NCI-H748 treated with DMSO at 0.1 percent for 48 hours (cell line): ENCODE results near the gene UBE4B.

Experiments
- DNase-seq: peaks from one replicate; lab custom pipeline; 2025; lab: John Stamatoyannopoulos, UW

UBE4B gene

GRCh38 chr1:10042746-10043145, 10.0 kb downstream of the UBE4B start:
- no peak for DNase-seq

- DNase-seq = no peak
Measured at GRCh38 chr1:10045480-10046355, 13.0 kb downstream of the UBE4B start.

- DNase-seq = no peak
Measured at GRCh38 chr1:10046356-10047085, 13.8 kb downstream of the UBE4B start.

- DNase-seq = no peak
Measured at GRCh38 chr1:10048601-10049000, 15.8 kb downstream of the UBE4B start.

- no peak for DNase-seq
Measured at GRCh38 chr1:10050611-10051010, 17.9 kb downstream of the UBE4B start.

GRCh38 chr1:10051656-10052055, 18.9 kb downstream of the UBE4B start:
- no peak for DNase-seq

GRCh38 chr1:10052347-10052746, 19.6 kb downstream of the UBE4B start:
- DNase-seq = no peak

GRCh38 chr1:10054465-10054864, 21.7 kb downstream of the UBE4B start:
- no peak for DNase-seq

- no peak for DNase-seq
Measured at GRCh38 chr1:10056599-10056987, 23.8 kb downstream of the UBE4B start.

GRCh38 chr1:10057343-10057742, 24.6 kb downstream of the UBE4B start:
- DNase-seq = no peak

- no peak for DNase-seq
Measured at GRCh38 chr1:10057796-10058195, 25.0 kb downstream of the UBE4B start.

GRCh38 chr1:10059342-10059718, 26.6 kb downstream of the UBE4B start:
- no peak for DNase-seq

- no peak for DNase-seq
Measured at GRCh38 chr1:10060311-10061100, 27.7 kb downstream of the UBE4B start.

GRCh38 chr1:10061276-10061675, 28.5 kb downstream of the UBE4B start:
- DNase-seq = no peak

GRCh38 chr1:10063878-10064277, 31.1 kb downstream of the UBE4B start:
- no peak for DNase-seq

- DNase-seq = no peak
Measured at GRCh38 chr1:10064416-10065343, 31.9 kb downstream of the UBE4B start.

- no peak for DNase-seq
Measured at GRCh38 chr1:10065344-10065685, 32.6 kb downstream of the UBE4B start.

GRCh38 chr1:10065760-10066159, 33.0 kb downstream of the UBE4B start:
- no peak for DNase-seq

- DNase-seq = no peak
Measured at GRCh38 chr1:10068605-10069294, 36.0 kb downstream of the UBE4B start.

- DNase-seq = no peak
Measured at GRCh38 chr1:10070206-10070605, 37.4 kb downstream of the UBE4B start.

GRCh38 chr1:10071640-10072039, 38.9 kb downstream of the UBE4B start:
- no peak for DNase-seq
